Activated naive CD8-positive, alpha-beta T cell treated with anti-CD3 and anti-CD28 coated beads for 36 hours (primary cell): ENCODE results near the gene TRDMT1. TPM values are rescaled to one million over a fixed set of nuclear protein-coding genes. Genes with fewer than 3 reads are reported as not detected.
A peak's percentile ranks its signal among the peaks of the same experiment; 100 is the strongest.

Experiments
- DNase-seq: peaks from one replicate; pipeline ENCODE4 v3.0.0; 2021
- H3K27ac Mint-ChIP-seq: one replicate; pipeline ENCODE4 v1.8.0; 2022; ENCODE audit warnings: mild to moderate bottlenecking, moderate library complexity, mixed read lengths
- H3K27me3 Mint-ChIP-seq: one replicate; pipeline ENCODE4 v1.8.0; 2022; ENCODE audit warnings: mild to moderate bottlenecking, mixed read lengths
- H3K36me3 Mint-ChIP-seq: one replicate; pipeline ENCODE4 v1.8.0; 2021; ENCODE audit warnings: mild to moderate bottlenecking, mixed read lengths
- H3K4me1 Mint-ChIP-seq: one replicate; pipeline ENCODE4 v1.8.0; 2021; ENCODE audit warnings: mixed read lengths
- H3K4me3 Mint-ChIP-seq: one replicate; pipeline ENCODE4 v1.8.0; 2022; ENCODE audit warnings: mild to moderate bottlenecking, moderate library complexity, mixed read lengths
- H3K9me3 Mint-ChIP-seq: one replicate; pipeline ENCODE4 v1.8.0; 2022; ENCODE audit warnings: mixed read lengths
- total RNA-seq, 2 experiments: library from RNA; stranded (reverse); gene quantifications; one replicate each; pipeline ENCODE4 v1.2.3, GENCODE V29; 2021

Gene TRDMT1
- total RNA-seq, 2 experiments from 2014 or later, result 9.5 to 9.6 TPM

DNA sequence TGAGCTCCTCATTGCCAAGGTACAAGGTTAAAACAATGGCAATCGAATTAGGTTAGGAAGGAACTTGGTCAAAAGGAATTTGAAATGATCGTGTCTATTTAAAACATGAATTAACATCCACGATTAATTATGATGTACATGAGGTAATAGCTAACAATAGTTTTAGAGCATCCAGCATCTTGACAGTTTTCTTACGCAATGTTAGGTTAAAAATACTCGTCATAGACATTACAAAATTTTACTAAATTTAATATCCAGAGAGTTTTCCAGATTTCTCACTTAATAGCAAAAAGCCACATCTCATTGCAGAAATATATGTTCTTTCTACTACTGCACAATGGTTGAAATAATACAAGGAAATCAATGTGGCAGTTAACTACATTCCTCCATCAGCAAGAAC, 94.5 kb downstream of the TRDMT1 start:
- no peak for DNase-seq
- no peaks in the 10 kb centered on the region for H3K27me3 Mint-ChIP-seq
- no peak overlapping the region for H3K27ac Mint-ChIP-seq
- peaks cover 7% of the 10 kb centered on the region for H3K36me3 Mint-ChIP-seq
- H3K4me3 Mint-ChIP-seq, result no peak overlapping the region
- peaks cover 6% of the 10 kb centered on the region for H3K4me1 Mint-ChIP-seq
- H3K9me3 Mint-ChIP-seq, result no peaks in the 10 kb centered on the region

DNA sequence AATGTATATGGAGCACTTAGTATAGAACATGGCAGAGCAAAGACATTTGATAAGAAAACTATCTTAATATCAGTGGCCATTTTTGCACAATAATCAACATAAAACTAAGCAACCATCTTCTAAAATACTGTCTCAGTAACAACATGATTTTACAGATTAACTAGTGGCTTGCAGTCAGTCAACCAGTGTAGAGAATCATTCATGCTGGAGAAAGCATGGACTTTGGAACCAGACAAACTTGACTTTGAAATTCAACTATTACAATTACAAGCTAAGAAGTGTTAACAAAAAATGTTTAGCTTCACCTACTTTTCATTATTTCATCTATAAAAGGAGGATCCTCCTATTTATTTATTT, 99.6 kb downstream of the TRDMT1 start:
- H3K9me3 Mint-ChIP-seq, result no peaks in the 10 kb centered on the region
- H3K27ac Mint-ChIP-seq, result no peak overlapping the region
- peaks cover 4% of the 10 kb centered on the region for H3K36me3 Mint-ChIP-seq
- H3K4me1 Mint-ChIP-seq, result peaks cover 3% of the 10 kb centered on the region
- no peak overlapping the region for H3K4me3 Mint-ChIP-seq
- DNase-seq, result no peak
- no peaks in the 10 kb centered on the region for H3K27me3 Mint-ChIP-seq

DNA sequence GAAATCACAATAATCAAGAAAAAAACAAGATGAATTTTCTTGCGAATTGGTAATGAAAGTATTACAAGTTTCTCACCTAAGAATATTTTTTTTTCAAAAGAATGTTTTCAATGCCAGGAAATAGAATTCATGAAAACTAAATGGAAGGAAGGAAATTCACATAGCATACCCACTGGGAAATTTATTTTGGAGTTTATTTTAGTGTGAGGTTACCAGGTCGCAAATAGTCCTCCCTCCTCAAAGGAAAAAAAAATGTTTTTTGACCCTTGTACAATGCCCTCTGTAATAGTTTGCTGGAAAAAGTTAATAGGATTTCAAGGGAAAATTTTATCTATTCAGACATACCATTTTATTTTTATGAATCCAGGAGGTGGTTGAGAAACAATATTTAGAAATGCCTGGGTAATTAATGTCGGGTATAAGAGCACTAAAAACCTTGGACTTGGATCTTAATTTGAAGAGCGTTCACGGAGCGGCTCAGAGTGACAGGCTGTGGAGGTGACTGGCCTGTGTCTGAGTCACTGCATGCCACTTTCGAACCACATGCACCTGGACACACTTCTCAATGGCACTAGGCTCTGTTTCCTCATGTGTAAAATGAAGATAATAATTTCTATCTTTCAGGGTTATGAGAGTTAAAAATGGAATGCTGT, 100.1 kb downstream of the TRDMT1 start:
- no peak overlapping the region for H3K4me3 Mint-ChIP-seq
- DNase-seq, result no peak
- H3K27me3 Mint-ChIP-seq, result no peaks in the 10 kb centered on the region
- no peak overlapping the region for H3K27ac Mint-ChIP-seq
- H3K36me3 Mint-ChIP-seq, result peaks cover 4% of the 10 kb centered on the region
- peaks cover 3% of the 10 kb centered on the region for H3K4me1 Mint-ChIP-seq
- H3K9me3 Mint-ChIP-seq, result no peaks in the 10 kb centered on the region

DNA sequence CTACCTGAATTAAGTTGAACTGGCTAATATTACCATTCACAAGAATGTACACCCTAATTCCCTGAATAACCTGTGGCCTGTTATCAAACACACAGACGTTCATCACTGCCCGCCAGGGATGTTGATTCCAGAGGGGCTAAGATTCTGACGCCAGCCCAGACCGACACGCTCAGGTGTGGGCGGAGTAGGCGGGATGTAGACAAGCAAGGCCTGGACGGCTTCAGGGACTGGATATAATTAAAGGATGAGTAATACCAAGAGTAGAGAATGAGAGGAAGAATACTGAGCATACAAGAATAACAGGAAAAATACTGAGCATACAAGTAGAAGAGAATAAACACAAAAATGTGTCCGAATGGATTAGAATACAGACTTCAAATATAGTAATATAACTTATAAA, 100.9 kb downstream of the TRDMT1 start:
- DNase-seq, result no peak
- no peaks in the 10 kb centered on the region for H3K27me3 Mint-ChIP-seq
- peaks cover 7% of the 10 kb centered on the region for H3K36me3 Mint-ChIP-seq
- H3K4me3 Mint-ChIP-seq, result no peak overlapping the region
- H3K9me3 Mint-ChIP-seq, result no peaks in the 10 kb centered on the region
- peaks cover 3% of the 10 kb centered on the region for H3K4me1 Mint-ChIP-seq
- peak overlapping the region; percentile 36 for H3K27ac Mint-ChIP-seq

DNA sequence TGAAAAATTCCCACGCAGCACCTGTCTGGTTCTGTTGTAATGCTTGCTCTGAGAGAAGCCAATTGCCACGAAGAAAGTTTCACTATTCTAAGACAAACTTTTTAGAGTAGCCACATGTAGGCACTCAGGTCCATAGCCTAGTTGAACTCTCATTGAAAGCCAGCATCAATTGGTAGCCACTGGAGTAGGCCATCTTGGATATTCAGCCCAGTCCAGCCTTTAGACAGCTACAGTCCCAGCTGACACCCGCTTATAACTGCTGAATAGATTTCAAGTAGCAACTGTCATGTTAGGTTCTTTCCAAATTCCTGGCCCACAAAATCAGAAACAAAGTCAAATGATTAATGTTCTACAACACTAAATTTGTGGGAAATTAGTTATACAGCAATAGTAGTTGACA, 103.5 kb downstream of the TRDMT1 start:
- Mint-ChIP-seq H3K36me3 (peaks cover 18% of the 10 kb centered on the region), H3K9me3 (peaks cover 3% of the 10 kb centered on the region), H3K4me3 (no peak overlapping the region), H3K4me1 (peaks cover 3% of the 10 kb centered on the region), H3K27me3 (no peaks in the 10 kb centered on the region), H3K27ac (no peak overlapping the region)
- DNase-seq, result no peak

Other genes starting within 250 kb of the TRDMT1 start
- gene CUBN, start 71.9 kb downstream of the TRDMT1 start, total RNA-seq, result under 1 TPM; 0.30 to 0.76 TPM
- gene VIM, start 26.6 kb upstream of the TRDMT1 start, total RNA-seq, result 100 to 1,000 TPM; 657 TPM